ENCODE results near the gene SLC9A8. TPM values are rescaled to one million over a fixed set of nuclear protein-coding genes. Genes with fewer than 3 reads are reported as not detected.
A peak's percentile ranks its signal among the peaks of the same experiment; 100 is the strongest.

The SLC9A8 gene
- total and polyA plus RNA-seq, 4 experiments from 2014 or later = 3.4 to 25.6 (median 16.9) TPM

DNA sequence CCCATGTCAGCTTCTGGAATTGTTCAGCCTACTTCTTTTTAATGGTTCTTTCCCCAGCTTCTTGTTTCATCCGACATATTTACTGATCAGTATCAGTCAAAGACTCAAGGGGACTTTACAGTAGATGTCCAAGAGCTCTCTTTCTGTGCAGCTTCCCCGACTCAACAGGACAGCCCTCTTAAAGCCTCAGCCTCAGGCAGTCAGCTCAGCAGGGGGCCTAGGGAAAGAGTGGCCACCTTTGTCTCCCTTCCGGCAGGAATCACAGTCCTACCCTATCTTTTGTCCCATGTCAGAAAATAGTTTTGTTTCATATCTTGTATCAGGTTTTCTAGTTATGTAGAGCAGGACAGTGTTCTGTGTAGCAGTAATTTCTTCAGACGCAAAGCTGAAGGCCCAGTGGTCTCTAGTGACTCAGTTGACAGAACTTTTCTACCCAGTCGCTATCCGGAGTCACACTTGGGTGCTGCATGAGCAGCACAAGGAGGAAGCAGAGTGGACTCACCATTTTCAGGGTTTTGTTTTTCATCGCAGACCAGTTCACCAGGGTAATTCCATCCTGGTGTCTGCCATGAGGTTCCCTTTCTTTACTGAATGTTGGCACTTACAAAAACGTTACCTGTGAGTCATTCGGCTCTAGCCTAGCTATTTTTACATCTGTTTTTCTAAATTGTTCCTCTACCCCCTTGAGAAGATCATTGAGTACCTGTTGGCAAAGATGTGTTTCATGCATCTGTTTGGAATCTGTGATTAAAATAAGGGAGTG, 55.0 kb downstream of the SLC9A8 start:
- no peak for DNase-seq
- ChIA-PET CTCF (ENCODE audit: partially characterized antibody) (interaction anchor here (0.9 to 1.4 kb wide), 2 partner anchors 111 to 326 kb away, joined by 3 to 4 read pairs; no protein-coding TSS in a partner anchor), POLR2A (ENCODE audit: partially characterized antibody) (interaction anchor here (0.8 kb wide), 1 partner anchor 10 kb away, joined by 3 read pairs; no protein-coding TSS in a partner anchor)
- Histone ChIP-seq H3K4me1 (ENCODE audit: insufficient read depth, low read length) (no peaks in the 10 kb centered on the region), H3K27me3 (ENCODE audit: insufficient read depth, low read length) (no peaks in the 10 kb centered on the region), H3K27ac (ENCODE audit: low read depth, low read length) (no peak overlapping the region), H3K9me3 (ENCODE audit: control insufficient read depth in 1 of 2, low read length in 2 of 2) (no peaks in the 10 kb centered on the region), H3K36me3 (ENCODE audit: insufficient read depth, low read length) (peaks cover 37% of the 10 kb centered on the region), H3K4me3 (ENCODE audit: low read length in 2 of 2) (no peak overlapping the region)
- Mint-ChIP-seq H3K4me1 (no peaks in the 10 kb centered on the region), H3K27me3 (no peaks in the 10 kb centered on the region), H3K27ac (peak overlapping the region in 2 of 7 donors; percentile 18 to 37), H3K4me3 (peak overlapping the region in 1 of 8 donors; percentile 8), H3K9me3 (no peaks in the 10 kb centered on the region), H3K36me3 (peaks cover 26 to 67% of the 10 kb centered on the region in 2 donors)
- intact Hi-C loops (cut with micrococcal nuclease) = no loop called here

DNA sequence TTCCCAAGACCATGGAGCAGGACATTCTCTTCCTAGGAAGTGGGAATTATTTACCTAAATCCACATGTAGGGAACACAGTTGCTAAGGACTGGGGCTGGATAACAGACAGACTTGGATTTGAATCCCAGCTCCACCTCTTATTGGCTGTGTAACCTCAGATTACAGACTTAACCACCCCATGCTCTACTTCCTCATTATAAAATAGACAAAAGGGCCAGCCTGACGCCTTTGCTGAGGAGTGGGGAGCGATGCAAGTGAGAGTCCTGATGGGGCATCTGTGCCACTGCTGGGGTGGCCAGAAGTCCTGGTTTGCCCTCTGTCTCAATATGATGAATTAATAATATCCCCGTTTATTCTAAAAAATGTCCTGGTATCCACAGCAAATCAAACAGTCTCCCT, 55.9 kb downstream of the SLC9A8 start:
- Histone ChIP-seq H3K4me3 (ENCODE audit: low read length in 2 of 2) (no peak overlapping the region), H3K9me3 (ENCODE audit: control insufficient read depth in 1 of 2, low read length in 2 of 2) (no peaks in the 10 kb centered on the region), H3K27ac (ENCODE audit: low read depth, low read length) (no peak overlapping the region), H3K4me1 (ENCODE audit: insufficient read depth, low read length) (no peaks in the 10 kb centered on the region), H3K36me3 (ENCODE audit: insufficient read depth, low read length) (peaks cover 33% of the 10 kb centered on the region), H3K27me3 (ENCODE audit: insufficient read depth, low read length) (no peaks in the 10 kb centered on the region)
- Mint-ChIP-seq H3K36me3 (peaks cover 26 to 63% of the 10 kb centered on the region in 2 donors), H3K9me3 (no peaks in the 10 kb centered on the region), H3K4me3 (no peak overlapping the region), H3K27ac (no peak overlapping the region), H3K4me1 (no peaks in the 10 kb centered on the region), H3K27me3 (no peaks in the 10 kb centered on the region)
- ChIA-PET POLR2A (ENCODE audit: partially characterized antibody) (no interaction called here), CTCF (ENCODE audit: partially characterized antibody) (no interaction called here)
- no peak for DNase-seq
- intact Hi-C loops (cut with micrococcal nuclease) = no loop called here

DNA sequence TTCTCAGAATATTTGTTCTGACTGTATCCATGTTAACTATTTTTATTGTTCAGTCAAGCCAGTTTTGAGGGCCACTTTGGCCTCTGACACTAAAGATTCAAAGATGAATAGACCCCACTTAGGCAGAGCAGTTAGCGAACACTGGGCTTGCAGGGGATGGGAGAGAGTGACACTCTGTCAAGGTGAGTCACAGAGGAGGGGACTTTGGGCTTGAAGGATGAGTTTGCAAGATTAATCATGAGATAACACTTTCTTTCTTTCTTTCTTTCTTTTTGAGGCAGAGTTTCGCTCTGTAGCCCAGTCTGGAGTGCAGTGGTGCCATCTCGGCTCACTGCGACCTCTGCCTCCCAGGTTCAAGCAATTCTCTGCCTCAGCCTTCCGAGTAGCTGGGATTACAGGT, 56.3 kb downstream of the SLC9A8 start:
- DNase-seq = no peak
- no peak overlapping the region for H3K27ac Mint-ChIP-seq
- Histone ChIP-seq H3K9me3 (ENCODE audit: control insufficient read depth in 1 of 2, low read length in 2 of 2) (no peaks in the 10 kb centered on the region), H3K4me1 (ENCODE audit: insufficient read depth, low read length) (no peaks in the 10 kb centered on the region), H3K36me3 (ENCODE audit: insufficient read depth, low read length) (peaks cover 30% of the 10 kb centered on the region), H3K4me3 (ENCODE audit: low read length in 2 of 2) (no peak overlapping the region), H3K27ac (ENCODE audit: low read depth, low read length) (no peak overlapping the region), H3K27me3 (ENCODE audit: insufficient read depth, low read length) (no peaks in the 10 kb centered on the region)
- no peaks in the 10 kb centered on the region for H3K27me3 Mint-ChIP-seq
- no peaks in the 10 kb centered on the region for H3K9me3 Mint-ChIP-seq
- intact Hi-C loops (cut with micrococcal nuclease) = no loop called here
- H3K4me1 Mint-ChIP-seq = no peaks in the 10 kb centered on the region
- POLR2A ChIA-PET (ENCODE audit: partially characterized antibody) = no interaction called here
- H3K36me3 Mint-ChIP-seq = peaks cover 26 to 64% of the 10 kb centered on the region in 2 donors
- CTCF ChIA-PET (ENCODE audit: partially characterized antibody) = no interaction called here
- H3K4me3 Mint-ChIP-seq = no peak overlapping the region

DNA sequence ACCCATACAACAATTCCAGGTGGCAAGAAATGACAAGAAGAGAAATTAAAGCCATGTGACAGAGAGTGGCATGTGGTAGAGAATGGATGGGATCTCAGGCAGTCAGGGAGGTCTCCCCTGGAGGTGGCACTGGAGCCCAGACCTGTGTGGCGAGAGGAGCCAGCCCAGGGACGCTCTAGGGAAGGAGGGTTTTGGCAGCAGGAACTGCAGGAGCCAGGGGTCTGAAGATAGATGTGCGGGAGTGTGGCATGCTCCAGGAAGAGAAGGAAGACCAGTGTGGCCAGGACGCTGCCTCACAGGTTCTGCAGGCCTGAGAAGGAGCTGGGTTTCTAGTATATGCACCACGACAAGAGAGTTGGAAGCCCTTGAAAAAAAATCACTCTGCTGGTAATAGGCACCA, 57.6 kb downstream of the SLC9A8 start:
- H3K9me3 Mint-ChIP-seq = no peaks in the 10 kb centered on the region
- H3K4me3 Mint-ChIP-seq = no peak overlapping the region
- intact Hi-C loops (cut with micrococcal nuclease) = no loop called here
- Histone ChIP-seq H3K4me3 (ENCODE audit: low read length in 2 of 2) (no peak overlapping the region), H3K27me3 (ENCODE audit: insufficient read depth, low read length) (no peaks in the 10 kb centered on the region), H3K4me1 (ENCODE audit: insufficient read depth, low read length) (no peaks in the 10 kb centered on the region), H3K36me3 (ENCODE audit: insufficient read depth, low read length) (peaks cover 26% of the 10 kb centered on the region), H3K9me3 (ENCODE audit: control insufficient read depth in 1 of 2, low read length in 2 of 2) (no peaks in the 10 kb centered on the region), H3K27ac (ENCODE audit: low read depth, low read length) (no peak overlapping the region)
- no peaks in the 10 kb centered on the region for H3K4me1 Mint-ChIP-seq
- peak overlapping the region in 2 of 7 donors; percentile 27 to 34 for H3K27ac Mint-ChIP-seq
- DNase-seq = no peak
- CTCF ChIA-PET (ENCODE audit: partially characterized antibody) = no interaction called here
- no peaks in the 10 kb centered on the region for H3K27me3 Mint-ChIP-seq
- POLR2A ChIA-PET (ENCODE audit: partially characterized antibody) = no interaction called here
- H3K36me3 Mint-ChIP-seq = peaks cover 23 to 61% of the 10 kb centered on the region in 2 donors

DNA sequence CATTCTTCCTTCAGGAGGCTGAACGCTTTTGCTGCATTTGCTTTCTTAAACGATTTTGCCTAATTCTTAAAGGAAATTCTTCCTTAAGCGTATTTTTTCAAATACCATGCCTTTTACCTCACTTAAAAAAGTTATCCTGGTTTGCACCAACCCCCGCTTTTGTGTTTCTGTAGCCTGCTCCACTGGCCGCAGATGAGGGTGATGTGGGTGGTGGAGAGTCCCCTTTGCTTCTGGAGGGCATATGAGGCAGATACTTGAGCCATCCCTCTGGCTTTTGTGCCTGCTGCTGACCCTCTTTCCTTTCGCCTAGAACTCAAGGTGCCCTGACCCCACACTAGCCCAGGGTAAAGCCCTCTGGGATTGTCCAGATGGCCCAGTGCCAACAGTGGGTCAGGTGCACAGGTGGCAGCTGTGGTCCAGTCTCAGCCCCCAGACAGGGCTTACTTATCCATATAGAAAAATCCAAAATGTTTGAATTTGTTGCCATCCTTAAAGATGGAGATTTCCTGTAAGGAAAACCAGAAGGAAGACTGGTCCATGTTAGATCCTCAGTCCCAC, 58.8 kb downstream of the SLC9A8 start:
- no peaks in the 10 kb centered on the region for H3K4me1 Mint-ChIP-seq
- H3K27ac ChIP-seq (ENCODE audit: low read depth, low read length) = no peak overlapping the region
- ChIA-PET CTCF (ENCODE audit: partially characterized antibody) (no interaction called here), POLR2A (ENCODE audit: partially characterized antibody) (interaction anchor here (0.6 kb wide), 1 partner anchor 242 kb away, joined by 5 read pairs; no protein-coding TSS in a partner anchor)
- no peak overlapping the region for H3K4me3 Mint-ChIP-seq
- no peaks in the 10 kb centered on the region for H3K27me3 Mint-ChIP-seq
- no peaks in the 10 kb centered on the region for H3K9me3 ChIP-seq (ENCODE audit: control insufficient read depth in 1 of 2, low read length in 2 of 2)
- intact Hi-C loops (cut with micrococcal nuclease) = no loop called here
- no peaks in the 10 kb centered on the region for H3K4me1 ChIP-seq (ENCODE audit: insufficient read depth, low read length)
- no peak overlapping the region for H3K4me3 ChIP-seq (ENCODE audit: low read length in 2 of 2)
- H3K36me3 ChIP-seq (ENCODE audit: insufficient read depth, low read length) = peaks cover 21% of the 10 kb centered on the region
- peak overlapping the region in 1 of 7 donors; percentile 31 for H3K27ac Mint-ChIP-seq
- H3K27me3 ChIP-seq (ENCODE audit: insufficient read depth, low read length) = no peaks in the 10 kb centered on the region
- peaks cover 20 to 56% of the 10 kb centered on the region in 2 donors for H3K36me3 Mint-ChIP-seq
- no peak for DNase-seq
- no peaks in the 10 kb centered on the region for H3K9me3 Mint-ChIP-seq

DNA sequence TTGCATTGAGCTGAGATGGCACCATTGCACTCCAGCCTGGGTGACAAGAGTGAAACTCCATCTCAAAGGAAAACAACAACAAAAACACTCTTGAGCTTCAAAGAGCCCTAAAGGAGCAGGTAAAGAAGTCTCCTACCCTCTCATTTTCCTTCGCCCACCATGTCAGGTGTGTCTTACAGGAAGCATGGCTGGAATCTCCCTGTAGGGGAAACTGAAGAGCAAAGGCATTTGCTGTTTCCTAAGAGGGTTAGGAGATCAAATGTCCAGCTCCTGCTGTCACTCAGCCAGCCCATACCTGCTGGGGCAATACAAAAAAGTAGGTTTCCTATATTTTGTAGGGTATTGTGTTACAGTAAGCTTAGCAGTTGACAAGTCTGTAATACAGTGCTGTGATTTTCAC, 59.4 kb downstream of the SLC9A8 start:
- no peaks in the 10 kb centered on the region for H3K4me1 Mint-ChIP-seq
- no peaks in the 10 kb centered on the region for H3K27me3 Mint-ChIP-seq
- no peak for DNase-seq
- ChIA-PET CTCF (ENCODE audit: partially characterized antibody) (no interaction called here), POLR2A (ENCODE audit: partially characterized antibody) (interaction anchor here (0.6 kb wide), 1 partner anchor 242 kb away, joined by 5 read pairs; no protein-coding TSS in a partner anchor)
- Histone ChIP-seq H3K27ac (ENCODE audit: low read depth, low read length) (no peak overlapping the region), H3K4me1 (ENCODE audit: insufficient read depth, low read length) (no peaks in the 10 kb centered on the region), H3K36me3 (ENCODE audit: insufficient read depth, low read length) (peaks cover 21% of the 10 kb centered on the region), H3K9me3 (ENCODE audit: control insufficient read depth in 1 of 2, low read length in 2 of 2) (no peaks in the 10 kb centered on the region), H3K4me3 (ENCODE audit: low read length in 2 of 2) (no peak overlapping the region), H3K27me3 (ENCODE audit: insufficient read depth, low read length) (no peaks in the 10 kb centered on the region)
- no peak overlapping the region for H3K27ac Mint-ChIP-seq
- no peak overlapping the region for H3K4me3 Mint-ChIP-seq
- intact Hi-C loops (cut with micrococcal nuclease) = no loop called here
- peaks cover 15 to 50% of the 10 kb centered on the region in 2 donors for H3K36me3 Mint-ChIP-seq
- no peaks in the 10 kb centered on the region for H3K9me3 Mint-ChIP-seq

DNA sequence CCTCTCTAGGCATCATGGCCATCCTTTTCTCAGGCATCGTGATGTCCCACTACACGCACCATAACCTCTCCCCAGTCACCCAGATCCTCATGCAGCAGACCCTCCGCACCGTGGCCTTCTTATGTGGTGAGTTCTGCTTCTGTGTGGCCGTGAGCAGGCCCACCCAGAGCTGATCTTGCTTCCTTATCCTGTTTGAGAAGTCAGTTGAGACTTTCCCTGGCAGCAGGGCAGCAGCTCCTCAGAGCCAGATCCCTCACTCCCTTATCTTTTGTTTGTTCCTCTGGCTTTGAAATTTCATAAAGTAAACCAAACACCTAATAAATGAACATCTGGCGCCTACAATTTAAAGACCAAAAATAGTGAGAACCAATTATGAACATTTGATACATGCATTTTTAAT, 62.1 kb downstream of the SLC9A8 start:
- Mint-ChIP-seq H3K36me3 (peaks cover 12 to 45% of the 10 kb centered on the region in 2 donors), H3K27ac (peak overlapping the region in 2 of 7 donors; percentile 2 to 75), H3K4me3 (no peak overlapping the region), H3K9me3 (no peaks in the 10 kb centered on the region), H3K27me3 (no peaks in the 10 kb centered on the region), H3K4me1 (no peaks in the 10 kb centered on the region)
- Histone ChIP-seq H3K9me3 (ENCODE audit: control insufficient read depth in 1 of 2, low read length in 2 of 2) (no peaks in the 10 kb centered on the region), H3K27ac (ENCODE audit: low read depth, low read length) (no peak overlapping the region), H3K36me3 (ENCODE audit: insufficient read depth, low read length) (peaks cover 24% of the 10 kb centered on the region), H3K4me1 (ENCODE audit: insufficient read depth, low read length) (no peaks in the 10 kb centered on the region), H3K4me3 (ENCODE audit: low read length in 2 of 2) (no peak overlapping the region), H3K27me3 (ENCODE audit: insufficient read depth, low read length) (no peaks in the 10 kb centered on the region)
- no peak for DNase-seq
- ChIA-PET POLR2A (ENCODE audit: partially characterized antibody) (no interaction called here), CTCF (ENCODE audit: partially characterized antibody) (interaction anchor here (0.9 to 1.0 kb wide), 2 partner anchors 19 to 263 kb away, joined by 3 to 4 read pairs; no protein-coding TSS in a partner anchor)
- intact Hi-C loops (cut with micrococcal nuclease) = no loop called here
